Measurements from ENCODE around the gene AGBL4.
A peak's percentile ranks its signal among the peaks of the same experiment; 100 is the strongest.

Gene AGBL4

GRCh38 chr1:48596046-48596445, 1427.7 kb downstream of the AGBL4 start:
- no peak for TF ChIP-seq ISL1 (CRISPR knock-in tag; IDR thresholded peaks at IDR 0.05)
- TF ChIP-seq BACH2 (CRISPR knock-in tag; IDR thresholded peaks at IDR 0.05; ENCODE audit: borderline replicate concordance), result no peak
- TF ChIP-seq OSR1 (CRISPR knock-in tag; IDR thresholded peaks at IDR 0.05), result no peak
- no peak for TF ChIP-seq CSRNP3 (CRISPR knock-in tag; IDR thresholded peaks at IDR 0.05)
- no peak for TF ChIP-seq SNAI2 (CRISPR knock-in tag; IDR thresholded peaks at IDR 0.05)
- TF ChIP-seq ESRRG (CRISPR knock-in tag; IDR thresholded peaks at IDR 0.05), result no peak
- no peak for TF ChIP-seq PPARA (CRISPR knock-in tag; IDR thresholded peaks at IDR 0.05; ENCODE audit: borderline replicate concordance)
- TF ChIP-seq ZNF565 (CRISPR knock-in tag; conservative IDR thresholded peaks at IDR 0.05; ENCODE audit: low read depth), result no peak
- no peak for TF ChIP-seq ZC3H10 (CRISPR knock-in tag; IDR thresholded peaks at IDR 0.05)
- TF ChIP-seq POU6F1 (CRISPR knock-in tag; IDR thresholded peaks at IDR 0.05; ENCODE audit: borderline replicate concordance, low read depth), result no peak
- peak; percentile 75 for ATAC-seq

- ATAC-seq, result no peak
- no peak for TF ChIP-seq RARB (CRISPR knock-in tag; IDR thresholded peaks at IDR 0.05)
- TF ChIP-seq ZNF70 (CRISPR knock-in tag; IDR thresholded peaks at IDR 0.05), result no peak
- no peak for TF ChIP-seq ZNF565 (CRISPR knock-in tag; conservative IDR thresholded peaks at IDR 0.05; ENCODE audit: low read depth)
- no peak for TF ChIP-seq ZNF8 (CRISPR knock-in tag; IDR thresholded peaks at IDR 0.05)
- no peak for TF ChIP-seq ZC3H10 (CRISPR knock-in tag; IDR thresholded peaks at IDR 0.05)
- TF ChIP-seq GLIS3 (CRISPR knock-in tag; IDR thresholded peaks at IDR 0.05), result no peak
- no peak for TF ChIP-seq TSHZ2 (CRISPR knock-in tag; IDR thresholded peaks at IDR 0.05)
- TF ChIP-seq TCF4 (CRISPR knock-in tag; IDR thresholded peaks at IDR 0.05; ENCODE audit: borderline replicate concordance), result no peak
Measured at GRCh38 chr1:48595613-48596012, 1428.1 kb downstream of the AGBL4 start.

- no peak for ATAC-seq
- TF ChIP-seq ZNF8 (CRISPR knock-in tag; IDR thresholded peaks at IDR 0.05) (no peak), ZNF565 (CRISPR knock-in tag; conservative IDR thresholded peaks at IDR 0.05; ENCODE audit: low read depth) (no peak), CSRNP3 (CRISPR knock-in tag; IDR thresholded peaks at IDR 0.05) (no peak), ESRRG (CRISPR knock-in tag; IDR thresholded peaks at IDR 0.05) (no peak), TOX (CRISPR knock-in tag; IDR thresholded peaks at IDR 0.05; ENCODE audit: borderline replicate concordance) (no peak), ISL1 (CRISPR knock-in tag; IDR thresholded peaks at IDR 0.05) (no peak), ZNF70 (CRISPR knock-in tag; IDR thresholded peaks at IDR 0.05) (no peak), ZC3H10 (CRISPR knock-in tag; IDR thresholded peaks at IDR 0.05) (no peak), ZFP3 (CRISPR knock-in tag; IDR thresholded peaks at IDR 0.05) (no peak), TSHZ2 (CRISPR knock-in tag; IDR thresholded peaks at IDR 0.05) (no peak), TCF4 (CRISPR knock-in tag; IDR thresholded peaks at IDR 0.05; ENCODE audit: borderline replicate concordance) (no peak), SNAI2 (CRISPR knock-in tag; IDR thresholded peaks at IDR 0.05) (no peak)
Measured at GRCh38 chr1:48592330-48592729, 1431.4 kb downstream of the AGBL4 start.
